GM19395 (cell line): ENCODE results near the gene CAMK2A.

Source experiments
- ATAC-seq: cut with Tn5 transposase; IDR thresholded peaks from one replicate; pipeline ENCODE4 v1.9.1; 2021; ENCODE audit warnings: mild to moderate bottlenecking, moderate library complexity; ENCODE audit not compliant: unreplicated experiment

The CAMK2A gene

GRCh38 chr5:150215979-150216944, 73.3 kb downstream of the CAMK2A start:
- ATAC-seq: no peak

GRCh38 chr5:150214289-150214688, 75.3 kb downstream of the CAMK2A start:
- no peak for ATAC-seq

GRCh38 chr5:150213530-150213929, 76.0 kb downstream of the CAMK2A start:
- no peak for ATAC-seq

GRCh38 chr5:150211156-150212030, 78.2 kb downstream of the CAMK2A start:
- no peak for ATAC-seq

GRCh38 chr5:150210644-150211043, 78.9 kb downstream of the CAMK2A start:
- ATAC-seq: no peak

GRCh38 chr5:150209099-150209635, 80.4 kb downstream of the CAMK2A start:
- no peak for ATAC-seq

- ATAC-seq: no peak
These were observed 81.1 kb downstream of the CAMK2A start for GRCh38 chr5:150208187-150209098.

- no peak for ATAC-seq
These were observed 82.8 kb downstream of the CAMK2A start for GRCh38 chr5:150206779-150207115.

GRCh38 chr5:150206098-150206778, 83.3 kb downstream of the CAMK2A start:
- ATAC-seq: no peak

GRCh38 chr5:150204590-150204960, 85.0 kb downstream of the CAMK2A start:
- no peak for ATAC-seq

GRCh38 chr5:150203832-150204589, 85.6 kb downstream of the CAMK2A start:
- ATAC-seq: no peak

- no peak for ATAC-seq
These were observed 87.1 kb downstream of the CAMK2A start for GRCh38 chr5:150202501-150202900.

- no peak for ATAC-seq
These were observed 92.1 kb downstream of the CAMK2A start for GRCh38 chr5:150197476-150197875.

GRCh38 chr5:150196986-150197385, 92.6 kb downstream of the CAMK2A start:
- no peak for ATAC-seq

GRCh38 chr5:150196514-150196913, 93.1 kb downstream of the CAMK2A start:
- no peak for ATAC-seq

GRCh38 chr5:150195736-150196485, 93.7 kb downstream of the CAMK2A start:
- ATAC-seq: no peak

GRCh38 chr5:150192462-150192861, 97.1 kb downstream of the CAMK2A start:
- ATAC-seq: no peak

GRCh38 chr5:150190987-150191386, 98.6 kb downstream of the CAMK2A start:
- no peak for ATAC-seq
